ENCODE data around the gene ADGRG1.

Gene ADGRG1

DNA sequence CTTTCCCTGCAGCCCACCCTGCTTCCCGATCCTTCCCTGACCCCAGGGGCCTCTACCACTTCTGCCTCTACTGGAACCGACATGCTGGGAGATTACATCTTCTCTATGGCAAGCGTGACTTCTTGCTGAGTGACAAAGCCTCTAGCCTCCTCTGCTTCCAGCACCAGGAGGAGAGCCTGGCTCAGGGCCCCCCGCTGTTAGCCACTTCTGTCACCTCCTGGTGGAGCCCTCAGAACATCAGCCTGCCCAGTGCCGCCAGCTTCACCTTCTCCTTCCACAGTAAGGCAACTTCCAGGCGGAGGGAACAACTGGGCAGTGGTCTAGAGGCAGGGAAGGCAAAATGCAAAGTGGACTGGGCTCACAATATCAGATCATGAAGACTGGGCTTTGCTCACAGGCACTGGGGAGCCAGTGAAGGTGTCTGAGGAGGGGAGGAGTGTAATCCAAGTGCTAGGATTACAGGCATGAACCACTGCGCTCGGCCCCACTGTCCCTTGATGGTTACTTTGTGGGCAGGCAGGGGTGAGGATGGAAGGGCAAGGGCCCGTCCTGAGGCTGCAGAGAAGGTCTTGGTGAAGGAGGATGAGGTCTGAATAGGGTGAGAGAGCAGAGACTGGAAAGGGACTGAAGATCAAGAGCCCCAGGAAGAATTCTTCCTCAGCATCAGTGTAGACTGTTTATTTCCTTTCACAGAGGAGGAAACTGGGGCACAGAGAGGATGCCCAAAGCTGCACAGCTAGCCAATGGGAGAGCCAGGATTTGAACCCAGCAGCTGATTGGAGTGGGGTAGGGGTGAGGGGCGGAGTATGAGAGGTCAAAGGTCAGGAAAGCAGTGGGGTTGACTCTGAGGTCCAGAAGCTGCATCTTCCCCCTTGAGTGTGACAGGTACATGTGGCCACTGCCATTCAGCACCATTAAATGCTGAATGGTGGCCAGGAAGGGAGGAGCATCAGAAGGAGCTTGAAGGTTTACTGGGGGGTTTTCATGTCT lies 23.2 kb downstream of the ADGRG1 start:
- FAIRE-seq, result no peak

DNA sequence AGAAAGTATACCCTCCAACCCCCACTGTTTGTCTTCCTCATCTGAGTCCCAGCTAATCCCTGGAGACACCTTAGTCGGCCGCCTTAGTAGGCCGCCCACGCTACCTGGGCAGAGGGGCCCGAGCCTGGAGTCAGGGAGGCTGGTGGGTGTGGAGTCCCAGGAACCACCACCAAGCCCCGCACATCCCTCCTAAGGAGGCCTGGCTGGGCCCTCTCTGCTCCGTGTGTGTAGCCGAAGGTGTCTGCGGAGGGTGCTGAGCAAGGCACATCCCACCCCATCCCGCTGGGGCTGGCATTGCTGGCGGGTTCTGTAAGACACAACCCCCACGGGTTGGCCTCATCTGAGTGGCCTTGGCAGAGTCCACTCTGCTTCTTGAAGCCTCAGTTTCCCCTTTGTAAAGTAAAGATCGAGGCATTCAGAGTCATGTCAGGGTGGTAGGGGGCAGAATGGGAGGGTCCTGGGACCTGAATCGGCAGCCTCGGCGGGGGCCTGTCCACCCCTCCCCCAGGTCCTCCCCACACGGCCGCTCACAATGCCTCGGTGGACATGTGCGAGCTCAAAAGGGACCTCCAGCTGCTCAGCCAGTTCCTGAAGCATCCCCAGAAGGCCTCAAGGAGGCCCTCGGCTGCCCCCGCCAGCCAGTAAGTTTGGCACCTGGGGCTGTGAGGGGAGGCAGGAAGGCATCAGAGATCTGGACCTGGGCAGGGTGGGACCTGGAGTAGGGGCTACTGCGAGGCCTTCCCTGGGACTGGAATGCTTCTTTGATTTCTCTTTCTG lies 24.5 kb downstream of the ADGRG1 start:
- FAIRE-seq, result no peak

DNA sequence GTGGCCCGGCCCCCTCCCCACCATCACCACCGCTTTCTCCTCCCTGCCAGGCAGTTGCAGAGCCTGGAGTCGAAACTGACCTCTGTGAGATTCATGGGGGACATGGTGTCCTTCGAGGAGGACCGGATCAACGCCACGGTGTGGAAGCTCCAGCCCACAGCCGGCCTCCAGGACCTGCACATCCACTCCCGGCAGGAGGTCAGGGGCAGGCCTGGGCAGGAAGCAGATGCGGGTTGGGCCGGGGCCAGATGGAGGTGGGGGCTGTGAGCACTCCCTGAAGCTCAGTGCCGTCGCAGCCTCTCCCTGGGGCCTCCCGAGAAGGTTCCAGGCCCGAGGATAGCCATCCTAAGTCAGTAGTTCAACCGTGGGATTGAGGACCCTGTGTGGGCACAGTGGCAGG lies 25.5 kb downstream of the ADGRG1 start:
- FAIRE-seq, result no peak

DNA sequence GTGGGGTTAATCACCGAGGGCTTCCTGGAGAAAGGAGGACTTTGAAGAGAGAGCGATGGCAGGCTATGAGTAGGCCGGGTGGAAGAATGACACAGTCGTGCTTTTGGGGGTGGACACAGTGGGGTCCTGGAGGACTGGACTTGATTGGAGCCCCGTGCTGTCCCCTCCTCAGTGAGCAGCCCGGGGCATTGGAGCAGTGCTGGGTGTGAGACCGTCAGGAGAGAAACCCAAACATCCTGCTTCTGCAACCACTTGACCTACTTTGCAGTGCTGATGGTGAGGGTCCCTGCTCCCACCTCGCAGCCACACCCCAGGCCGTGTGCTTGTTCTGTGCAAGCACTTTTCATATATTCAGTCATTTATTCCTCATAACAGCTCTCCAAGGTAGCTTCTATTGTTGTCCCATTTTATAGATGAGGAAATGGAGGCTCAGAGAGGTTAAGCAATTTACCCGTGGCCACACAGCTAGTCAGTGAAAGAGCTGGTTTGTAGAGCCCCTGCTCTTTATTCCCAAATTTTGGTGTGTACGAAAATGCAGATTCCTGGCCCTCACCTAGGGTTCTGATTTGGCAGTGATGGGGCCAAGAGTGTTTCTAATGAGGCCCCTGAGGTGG lies 28.0 kb downstream of the ADGRG1 start:
- no peak for FAIRE-seq

DNA sequence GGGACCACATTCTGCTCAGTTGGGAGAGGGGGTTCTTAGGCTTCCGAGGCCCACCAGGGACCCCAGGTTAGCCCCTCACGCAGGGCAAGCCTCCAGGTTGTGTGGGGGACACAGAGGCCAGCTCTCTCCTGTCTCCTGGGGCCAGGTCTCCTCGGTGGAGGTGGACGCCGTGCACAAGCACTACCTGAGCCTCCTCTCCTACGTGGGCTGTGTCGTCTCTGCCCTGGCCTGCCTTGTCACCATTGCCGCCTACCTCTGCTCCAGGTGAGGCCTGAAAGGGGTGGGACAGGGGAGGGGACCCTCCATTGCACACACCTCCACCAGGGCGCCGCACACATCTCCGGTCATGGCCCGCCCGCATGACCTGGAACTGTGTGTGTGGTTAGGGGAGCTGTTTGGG lies 28.8 kb downstream of the ADGRG1 start:
- FAIRE-seq, result no peak

DNA sequence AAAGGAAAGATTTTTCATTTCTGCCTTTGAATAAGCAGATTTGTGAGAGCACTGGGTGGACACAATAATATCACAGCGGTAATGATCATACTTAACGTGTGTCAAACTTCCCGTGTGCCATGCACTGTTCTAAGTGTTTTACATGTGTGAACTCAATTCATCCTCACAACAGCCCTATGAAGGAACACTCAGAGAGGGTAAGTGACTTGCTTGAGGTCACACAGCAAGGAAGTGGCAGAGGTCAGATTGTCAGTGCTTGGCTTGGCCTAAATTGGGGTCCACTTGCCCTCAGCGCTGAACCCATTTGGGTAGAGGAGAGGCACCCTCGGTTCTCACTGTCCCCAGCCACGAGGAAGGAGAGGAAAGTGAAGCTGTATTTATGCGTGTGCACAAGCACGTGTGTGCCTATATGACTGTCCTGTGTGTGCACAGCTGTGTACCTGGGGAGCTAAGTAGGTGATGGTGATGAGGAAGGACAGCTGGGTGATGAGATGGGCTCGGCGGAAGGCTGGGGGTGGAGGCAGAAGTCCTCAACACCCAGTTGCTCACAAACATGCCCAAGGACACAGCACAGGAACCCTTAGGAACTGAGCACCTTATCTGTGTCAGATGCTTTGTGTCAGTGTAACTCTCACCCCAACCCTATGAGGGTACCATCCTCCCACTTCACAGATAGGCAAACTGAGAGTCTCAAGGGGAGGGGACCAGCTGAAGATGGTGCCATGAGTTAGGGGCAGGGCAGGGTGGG lies 29.9 kb downstream of the ADGRG1 start:
- FAIRE-seq, result no peak

DNA sequence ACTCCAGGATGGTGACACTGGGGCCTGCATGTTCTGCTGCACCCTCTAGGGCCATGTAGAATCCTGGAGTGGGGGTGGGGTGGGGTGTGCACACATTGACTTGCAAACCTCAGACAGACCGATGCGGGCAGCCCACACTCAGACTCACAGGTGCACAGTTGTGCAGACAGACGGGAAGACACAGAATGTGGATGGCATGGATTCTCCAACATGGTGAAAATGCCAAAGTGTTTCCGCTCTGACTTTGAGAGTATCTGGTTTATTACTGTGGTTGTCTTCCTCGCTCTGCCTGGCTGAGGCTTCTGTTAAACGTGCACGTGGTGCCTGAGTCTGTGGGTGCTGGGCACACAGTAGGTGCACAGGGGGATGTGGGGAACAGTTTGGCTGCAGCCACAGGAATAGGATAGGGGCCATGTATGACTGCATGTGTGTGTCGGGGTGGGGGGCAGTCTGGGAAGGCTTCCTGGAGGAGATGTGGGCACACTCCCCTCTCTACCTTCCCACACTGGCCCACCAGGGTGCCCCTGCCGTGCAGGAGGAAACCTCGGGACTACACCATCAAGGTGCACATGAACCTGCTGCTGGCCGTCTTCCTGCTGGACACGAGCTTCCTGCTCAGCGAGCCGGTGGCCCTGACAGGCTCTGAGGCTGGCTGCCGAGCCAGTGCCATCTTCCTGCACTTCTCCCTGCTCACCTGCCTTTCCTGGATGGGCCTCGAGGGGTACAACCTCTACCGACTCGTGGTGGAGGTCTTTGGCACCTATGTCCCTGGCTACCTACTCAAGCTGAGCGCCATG lies 30.6 kb downstream of the ADGRG1 start:
- FAIRE-seq, result no peak

DNA sequence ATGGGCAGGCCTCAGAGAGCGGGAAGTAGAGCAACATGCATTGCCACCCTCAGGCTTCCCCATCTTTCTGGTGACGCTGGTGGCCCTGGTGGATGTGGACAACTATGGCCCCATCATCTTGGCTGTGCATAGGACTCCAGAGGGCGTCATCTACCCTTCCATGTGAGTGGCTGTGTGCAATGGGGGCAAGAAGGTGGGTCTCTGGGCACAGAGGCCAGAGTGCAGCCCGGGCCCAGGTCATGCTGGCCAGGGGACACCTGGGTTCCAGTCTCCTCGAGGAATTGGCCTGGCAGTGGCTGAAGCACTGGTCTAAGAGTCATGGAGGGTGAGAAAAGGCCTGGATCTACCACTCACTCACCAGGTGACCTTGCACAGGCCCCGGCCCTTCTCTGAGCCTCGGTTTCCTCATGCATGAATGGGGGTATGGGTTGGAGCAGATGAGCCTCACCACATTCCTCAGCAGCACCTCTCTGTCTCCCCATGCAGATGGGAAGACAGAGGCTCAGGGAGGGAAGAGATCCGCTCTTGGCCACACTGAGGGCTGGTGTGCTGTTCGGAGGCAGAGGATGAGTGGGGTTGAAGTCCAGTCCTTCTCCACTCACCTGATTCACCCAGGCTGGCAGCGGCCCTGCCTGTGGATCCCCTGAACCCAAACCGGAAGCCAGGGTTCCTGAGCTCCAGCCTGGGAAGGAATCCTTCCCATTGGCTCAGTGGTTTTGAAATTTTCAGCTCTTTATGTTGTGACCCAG lies 32.5 kb downstream of the ADGRG1 start:
- no peak for FAIRE-seq

DNA sequence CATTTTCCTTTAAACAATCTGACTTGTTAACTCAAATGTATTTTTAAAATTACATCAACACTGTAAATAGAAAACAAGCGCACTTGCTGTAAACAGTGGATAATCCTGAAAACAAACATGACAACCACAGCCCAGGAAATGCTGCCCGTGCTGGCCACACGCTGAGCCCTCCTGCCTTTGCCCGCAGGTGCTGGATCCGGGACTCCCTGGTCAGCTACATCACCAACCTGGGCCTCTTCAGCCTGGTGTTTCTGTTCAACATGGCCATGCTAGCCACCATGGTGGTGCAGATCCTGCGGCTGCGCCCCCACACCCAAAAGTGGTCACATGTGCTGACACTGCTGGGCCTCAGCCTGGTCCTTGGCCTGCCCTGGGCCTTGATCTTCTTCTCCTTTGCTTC lies 33.1 kb downstream of the ADGRG1 start:
- no peak for FAIRE-seq

DNA sequence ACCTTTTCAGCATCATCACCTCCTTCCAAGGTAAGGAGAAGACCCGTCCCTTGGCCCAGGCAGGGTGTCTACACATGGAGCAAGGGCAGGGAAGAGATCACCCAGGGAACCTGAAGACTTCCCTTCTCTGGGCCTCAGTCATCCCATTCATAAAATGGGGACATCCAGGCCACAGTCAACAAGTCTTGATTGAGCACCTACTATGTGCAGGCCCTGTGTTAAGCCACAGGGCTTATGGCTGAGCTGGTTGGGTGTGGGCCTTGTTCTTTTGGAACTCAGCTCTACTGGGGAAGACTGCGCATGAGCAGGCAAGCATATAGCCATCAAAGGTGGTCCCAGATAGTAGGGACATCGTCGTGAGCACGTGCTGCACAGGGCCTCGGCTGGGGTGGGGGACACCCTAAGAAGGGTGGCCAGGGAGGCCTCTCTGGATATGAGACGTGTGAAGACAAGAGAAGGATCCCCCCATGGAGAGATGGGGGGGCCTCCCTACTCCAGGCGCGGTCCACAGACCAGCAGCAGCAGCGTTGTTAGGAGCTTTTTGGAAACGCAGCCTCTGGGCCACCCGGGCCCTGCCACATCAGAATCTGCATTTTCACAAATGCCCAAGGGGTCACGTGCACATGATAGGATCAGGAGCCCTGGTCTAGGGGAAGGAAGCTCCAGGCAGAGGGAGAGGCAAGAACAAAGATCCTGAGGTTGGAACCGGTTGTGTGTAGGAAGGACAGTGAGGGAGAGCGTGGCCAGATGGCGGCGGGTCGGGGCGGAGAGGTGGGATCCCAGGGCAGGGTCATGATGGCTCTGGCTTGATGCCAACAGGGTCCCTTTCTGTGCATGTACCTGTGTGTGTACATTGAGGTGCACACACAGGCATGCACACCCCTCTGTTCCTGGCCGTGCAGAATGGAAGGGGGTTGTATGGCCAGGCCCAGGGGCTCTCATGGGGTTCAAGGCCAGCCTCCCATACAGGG lies 33.8 kb downstream of the ADGRG1 start:
- no peak for FAIRE-seq

DNA sequence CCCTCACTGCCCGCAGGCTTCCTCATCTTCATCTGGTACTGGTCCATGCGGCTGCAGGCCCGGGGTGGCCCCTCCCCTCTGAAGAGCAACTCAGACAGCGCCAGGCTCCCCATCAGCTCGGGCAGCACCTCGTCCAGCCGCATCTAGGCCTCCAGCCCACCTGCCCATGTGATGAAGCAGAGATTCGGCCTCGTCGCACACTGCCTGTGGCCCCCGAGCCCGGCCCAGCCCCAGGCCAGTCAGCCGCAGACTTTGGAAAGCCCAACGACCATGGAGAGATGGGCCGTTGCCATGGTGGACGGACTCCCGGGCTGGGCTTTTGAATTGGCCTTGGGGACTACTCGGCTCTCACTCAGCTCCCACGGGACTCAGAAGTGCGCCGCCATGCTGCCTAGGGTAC lies 35.0 kb downstream of the ADGRG1 start:
- FAIRE-seq, result no peak

DNA sequence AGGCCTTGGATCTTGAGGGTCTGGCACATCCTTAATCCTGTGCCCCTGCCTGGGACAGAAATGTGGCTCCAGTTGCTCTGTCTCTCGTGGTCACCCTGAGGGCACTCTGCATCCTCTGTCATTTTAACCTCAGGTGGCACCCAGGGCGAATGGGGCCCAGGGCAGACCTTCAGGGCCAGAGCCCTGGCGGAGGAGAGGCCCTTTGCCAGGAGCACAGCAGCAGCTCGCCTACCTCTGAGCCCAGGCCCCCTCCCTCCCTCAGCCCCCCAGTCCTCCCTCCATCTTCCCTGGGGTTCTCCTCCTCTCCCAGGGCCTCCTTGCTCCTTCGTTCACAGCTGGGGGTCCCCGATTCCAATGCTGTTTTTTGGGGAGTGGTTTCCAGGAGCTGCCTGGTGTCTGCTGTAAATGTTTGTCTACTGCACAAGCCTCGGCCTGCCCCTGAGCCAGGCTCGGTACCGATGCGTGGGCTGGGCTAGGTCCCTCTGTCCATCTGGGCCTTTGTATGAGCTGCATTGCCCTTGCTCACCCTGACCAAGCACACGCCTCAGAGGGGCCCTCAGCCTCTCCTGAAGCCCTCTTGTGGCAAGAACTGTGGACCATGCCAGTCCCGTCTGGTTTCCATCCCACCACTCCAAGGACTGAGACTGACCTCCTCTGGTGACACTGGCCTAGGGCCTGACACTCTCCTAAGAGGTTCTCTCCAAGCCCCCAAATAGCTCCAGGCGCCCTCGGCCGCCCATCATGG lies 35.7 kb downstream of the ADGRG1 start:
- no peak for FAIRE-seq

DNA sequence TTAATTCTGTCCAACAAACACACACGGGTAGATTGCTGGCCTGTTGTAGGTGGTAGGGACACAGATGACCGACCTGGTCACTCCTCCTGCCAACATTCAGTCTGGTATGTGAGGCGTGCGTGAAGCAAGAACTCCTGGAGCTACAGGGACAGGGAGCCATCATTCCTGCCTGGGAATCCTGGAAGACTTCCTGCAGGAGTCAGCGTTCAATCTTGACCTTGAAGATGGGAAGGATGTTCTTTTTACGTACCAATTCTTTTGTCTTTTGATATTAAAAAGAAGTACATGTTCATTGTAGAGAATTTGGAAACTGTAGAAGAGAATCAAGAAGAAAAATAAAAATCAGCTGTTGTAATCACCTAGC lies 36.2 kb downstream of the ADGRG1 start:
- FAIRE-seq, result no peak

DNA sequence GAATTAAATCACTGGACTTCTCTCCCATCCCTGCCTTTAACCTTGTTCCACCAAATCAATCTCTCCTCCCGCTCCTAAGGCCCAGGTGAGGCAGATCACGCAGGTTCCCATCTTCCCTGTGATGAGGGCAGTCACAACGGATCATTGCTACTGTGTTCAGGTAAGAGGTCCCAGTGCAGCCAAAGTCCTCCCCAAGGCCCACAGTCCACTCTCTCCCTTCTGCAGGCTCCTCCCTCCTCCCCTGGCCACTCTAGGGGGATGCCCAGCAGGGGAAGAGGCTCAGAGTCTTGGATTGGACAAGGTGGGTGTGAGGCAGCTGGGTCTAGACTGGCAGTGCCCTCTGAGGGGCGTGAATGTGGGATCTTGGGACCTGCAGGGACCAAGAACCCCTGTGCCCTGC lies 37.1 kb downstream of the ADGRG1 start:
- FAIRE-seq, result no peak

DNA sequence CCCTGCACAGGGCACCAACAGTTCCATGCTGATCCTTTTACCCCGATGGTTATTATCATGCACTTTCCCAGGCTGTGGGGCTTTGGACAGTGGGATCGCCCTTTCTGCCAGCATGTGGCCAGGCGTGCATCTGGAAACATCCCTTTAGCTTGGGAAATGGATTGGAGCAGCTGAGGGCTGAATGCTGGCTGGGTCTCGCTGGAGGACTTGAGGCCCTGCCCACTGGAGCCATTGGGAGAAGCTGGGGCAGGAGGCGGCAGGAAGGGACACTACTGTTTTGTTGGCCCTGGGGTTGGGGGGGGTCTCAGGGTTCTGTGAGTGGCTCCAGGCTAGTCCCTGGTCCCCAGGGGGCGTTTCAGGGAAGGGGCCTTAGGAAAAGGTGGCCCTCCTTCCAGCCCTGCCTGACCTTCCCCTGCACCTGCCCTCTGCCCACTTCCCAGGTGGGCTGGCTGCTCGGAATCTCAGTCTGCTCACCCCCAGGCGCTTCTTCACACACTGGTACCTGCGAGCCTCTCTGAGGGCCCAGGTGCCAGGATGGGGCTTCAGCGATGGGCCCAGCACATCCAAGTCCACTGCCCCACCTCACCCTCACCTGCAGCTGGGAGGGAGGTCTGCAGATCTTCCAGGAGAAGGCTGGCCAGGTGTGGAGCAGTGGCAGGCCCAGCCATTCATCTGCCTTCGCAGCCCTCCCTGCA lies 38.1 kb downstream of the ADGRG1 start:
- FAIRE-seq, result no peak

DNA sequence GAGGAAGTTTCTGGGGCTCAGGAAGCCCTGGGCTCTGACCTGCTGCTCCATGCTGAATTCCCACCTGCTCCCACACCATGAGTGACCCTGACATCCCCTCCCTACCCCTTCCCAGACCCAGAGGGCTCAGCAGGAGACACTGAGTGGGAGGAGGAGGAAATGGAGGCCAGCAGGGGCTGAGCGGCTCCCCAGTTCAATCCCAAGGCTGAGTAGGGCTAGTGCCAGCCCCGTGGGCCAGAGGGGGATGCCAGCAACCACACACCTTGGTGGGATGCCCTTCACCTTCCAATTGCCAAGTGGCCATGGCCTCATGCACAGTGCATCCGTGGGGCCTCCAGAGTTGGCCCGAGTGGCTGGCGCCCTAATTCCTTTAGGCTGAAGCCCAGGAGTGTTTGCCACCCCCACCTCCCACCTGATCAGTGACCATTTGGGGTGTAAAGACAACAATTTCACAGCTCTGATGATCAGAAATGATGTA lies 38.7 kb downstream of the ADGRG1 start:
- FAIRE-seq, result no peak

DNA sequence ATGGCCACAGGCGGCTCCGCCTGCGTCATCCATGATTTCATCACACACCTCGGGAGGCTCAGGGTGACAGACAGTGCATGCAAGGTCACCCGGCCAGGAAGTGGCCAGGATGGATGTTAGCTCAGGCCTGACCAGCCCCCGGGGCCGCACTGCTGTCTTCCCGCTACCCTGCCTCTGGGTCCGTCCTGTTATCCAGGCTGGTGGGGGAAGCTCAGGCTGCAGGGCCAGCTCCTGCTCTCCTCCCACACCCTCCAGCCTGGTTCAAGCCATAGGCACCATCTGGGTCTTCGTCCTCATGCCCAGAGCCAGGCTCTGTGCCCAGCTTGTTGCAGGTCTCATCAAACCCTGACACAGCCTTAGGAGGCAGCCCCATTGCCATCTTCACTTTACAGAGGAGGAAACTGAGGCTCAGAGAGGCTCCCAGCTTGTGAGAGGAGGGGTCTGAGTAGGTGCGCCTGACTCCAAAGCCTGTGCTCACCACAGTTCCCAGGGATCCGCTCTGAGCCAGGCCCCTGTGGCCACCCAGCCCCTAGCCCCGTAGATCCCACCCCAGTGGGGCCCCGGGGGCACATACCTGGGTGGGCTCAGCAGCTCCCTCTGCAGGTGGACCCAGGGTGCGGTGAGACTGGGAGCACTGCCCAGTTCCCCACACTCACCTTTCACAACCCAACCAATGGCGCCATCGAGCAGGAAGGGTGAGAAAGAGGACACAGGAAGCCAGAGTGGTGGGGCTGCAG lies 39.3 kb downstream of the ADGRG1 start:
- FAIRE-seq, result no peak

DNA sequence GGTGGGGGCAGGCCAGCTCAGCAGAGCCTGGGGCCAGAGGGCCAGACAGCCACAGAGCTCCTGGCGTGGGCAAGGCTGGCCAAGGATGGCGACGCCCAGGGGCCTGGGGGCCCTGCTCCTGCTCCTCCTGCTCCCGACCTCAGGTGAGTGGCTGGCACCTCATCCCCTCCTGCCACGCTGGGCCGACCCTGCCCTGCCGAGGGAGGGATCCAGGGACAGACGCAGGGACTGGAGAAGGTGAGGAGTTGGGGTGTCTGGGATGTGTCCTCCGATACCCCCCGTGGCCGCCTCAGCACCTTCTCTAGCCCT lies 39.8 kb downstream of the ADGRG1 start, which contains the start of gene ADGRG3:
Gene ADGRG3, plus strand, starts transcription at position 44 of the 309 bp plus-strand sequence. Its CDS starts 42 bp downstream, at position 86.
- no peak for FAIRE-seq
